ENCODE results near the gene ARHGEF10L.

The ARHGEF10L gene

DNA sequence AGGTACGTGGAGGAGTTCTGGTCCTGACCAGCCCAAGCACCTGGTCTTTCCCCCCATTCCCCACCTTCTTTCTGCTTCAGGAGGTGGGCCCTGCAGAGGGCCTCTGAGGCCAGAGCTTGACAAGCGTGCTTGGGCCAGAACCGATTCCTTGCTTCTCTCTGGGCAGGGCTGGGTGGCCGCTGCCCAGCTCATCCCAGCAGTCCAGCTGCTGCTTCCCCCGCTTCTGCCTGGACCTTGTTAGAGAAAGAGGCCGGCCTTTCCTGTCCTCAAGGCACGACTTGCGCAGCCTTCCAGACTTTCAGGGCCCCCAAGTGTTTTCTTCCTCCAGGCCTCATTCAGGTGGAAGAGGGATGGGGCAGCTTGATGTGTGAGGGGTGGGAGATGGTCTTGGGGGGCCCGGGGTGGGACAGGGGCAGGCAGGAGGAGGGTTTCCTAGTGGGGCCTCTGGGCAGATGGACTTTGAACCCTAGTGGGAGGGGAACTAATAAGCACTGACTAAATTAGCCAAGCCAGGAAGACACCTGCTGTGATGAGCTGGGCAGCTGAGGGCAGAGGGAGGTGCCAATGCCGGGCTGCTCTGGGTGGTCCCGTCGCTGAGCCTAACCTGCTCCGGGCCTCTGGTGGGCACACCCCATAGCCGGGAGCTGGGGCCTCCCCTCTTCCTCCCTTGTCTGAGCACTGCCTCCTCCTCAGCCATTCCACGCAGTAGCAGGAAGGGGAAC is 36.5 kb downstream of the ARHGEF10L start:
- H3K4me3 ChIP-seq, result no peak overlapping the region
- peaks cover 8 to 100% (median 93%) of the 10 kb centered on the region in 4 donors for H3K4me1 ChIP-seq
- H3K9me3 ChIP-seq, result no peaks in the 10 kb centered on the region
- no peaks in the 10 kb centered on the region for H3K27me3 ChIP-seq
- peak overlapping the region; percentile 100 for H3K27ac ChIP-seq
- no peak for DNase-seq
- intact Hi-C loops (cut with DNase I; ENCODE audit: low total_unique reads), result no loop called here
- H3K36me3 ChIP-seq, result no peaks in the 10 kb centered on the region
- no peak for TF ChIP-seq CTCF (IDR thresholded peaks at IDR 0.05)

DNA sequence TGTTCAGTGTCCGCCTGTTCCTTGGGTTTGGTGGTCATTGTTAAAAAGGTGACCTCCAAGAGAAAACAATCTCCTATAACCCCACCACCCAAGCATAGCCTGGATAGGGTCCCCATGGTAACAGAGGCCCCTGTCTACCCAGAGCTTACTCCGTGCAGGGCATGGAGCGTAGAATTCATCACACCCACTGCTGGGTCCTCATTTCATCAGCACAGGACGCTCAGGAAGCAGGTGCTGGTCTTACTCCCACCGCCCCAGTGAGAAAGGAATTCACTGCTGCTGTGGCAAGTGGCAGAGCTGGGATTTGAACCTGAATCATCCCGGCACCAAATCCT is 37.0 kb downstream of the ARHGEF10L start:
- H3K9me3 ChIP-seq, result no peaks in the 10 kb centered on the region
- intact Hi-C loops (cut with DNase I; ENCODE audit: low total_unique reads), result no loop called here
- TF ChIP-seq CTCF (IDR thresholded peaks at IDR 0.05), result no peak
- peak overlapping the region; percentile 100 for H3K27ac ChIP-seq
- H3K4me1 ChIP-seq, result peaks cover 8 to 99% (median 91%) of the 10 kb centered on the region in 4 donors
- no peak for DNase-seq
- H3K27me3 ChIP-seq, result no peaks in the 10 kb centered on the region
- no peak overlapping the region for H3K4me3 ChIP-seq
- no peaks in the 10 kb centered on the region for H3K36me3 ChIP-seq

- intact Hi-C loops (cut with DNase I; ENCODE audit: low total_unique reads), result no loop called here
- Histone ChIP-seq H3K27ac (peak overlapping the region; percentile 100), H3K36me3 (peaks cover 0 to 6% (median 0%) of the 10 kb centered on the region in 3 donors), H3K27me3 (no peaks in the 10 kb centered on the region), H3K9me3 (no peaks in the 10 kb centered on the region), H3K4me1 (peaks cover 8 to 99% (median 90%) of the 10 kb centered on the region in 4 donors), H3K4me3 (no peak overlapping the region)
- no peak for DNase-seq
- no peak for TF ChIP-seq CTCF (IDR thresholded peaks at IDR 0.05)
Observed at GRCh38 chr1:17577907-17578297, 38.4 kb downstream of the ARHGEF10L start.

DNA sequence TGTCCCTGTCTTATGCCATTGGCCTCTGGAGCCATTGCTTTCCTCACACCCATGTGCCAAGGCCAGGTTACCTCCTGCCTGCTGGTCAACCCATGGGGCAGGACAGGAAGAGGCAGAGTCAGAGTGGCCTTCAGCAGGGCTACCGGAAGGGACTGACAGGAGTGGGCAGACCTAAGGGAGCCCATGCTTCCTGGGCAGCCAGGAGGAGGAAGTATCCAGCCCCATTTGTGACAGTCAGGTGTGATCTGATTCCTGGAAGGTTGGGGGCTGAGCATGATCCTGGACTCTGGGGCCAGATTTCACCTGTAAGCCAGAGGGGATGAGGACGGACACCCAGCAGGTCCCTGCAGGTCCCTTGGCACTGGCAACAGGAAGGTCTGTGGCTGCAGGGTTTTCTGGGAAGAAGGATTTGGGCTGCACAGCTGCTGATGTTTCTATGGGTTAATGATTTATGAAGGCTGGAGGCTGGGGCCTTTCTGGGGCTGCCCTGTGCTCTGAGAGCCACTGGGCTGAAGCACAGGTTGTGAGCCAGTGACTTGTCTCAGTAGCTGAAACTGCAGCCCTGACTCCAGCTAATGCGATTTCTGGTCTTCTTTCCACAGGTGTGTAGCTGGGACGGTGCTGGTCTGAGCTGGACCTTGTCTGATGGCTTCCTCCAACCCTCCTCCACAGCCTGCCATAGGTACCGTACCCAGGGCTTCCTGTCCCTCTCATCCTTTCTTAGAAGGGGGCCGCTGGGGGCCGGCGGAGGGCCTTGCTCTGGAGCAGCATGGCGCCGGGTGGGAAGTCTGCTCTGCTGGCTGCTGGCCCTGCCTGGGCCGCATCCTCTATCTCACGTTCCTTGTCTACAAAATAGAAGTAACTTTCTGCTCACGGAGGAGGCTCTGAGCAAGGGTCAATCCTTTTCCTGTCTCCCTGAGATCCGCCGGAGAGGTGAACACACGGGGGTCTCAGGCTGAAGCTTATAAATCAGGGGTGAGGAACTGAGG is 40.7 kb downstream of the ARHGEF10L start:
- peaks cover 4 to 96% (median 75%) of the 10 kb centered on the region in 4 donors for H3K4me1 ChIP-seq
- TF ChIP-seq CTCF (IDR thresholded peaks at IDR 0.05), result no peak
- peak overlapping the region; percentile 100 for H3K27ac ChIP-seq
- DNase-seq, result no peak
- H3K27me3 ChIP-seq, result no peaks in the 10 kb centered on the region
- no peak overlapping the region for H3K4me3 ChIP-seq
- H3K9me3 ChIP-seq, result no peaks in the 10 kb centered on the region
- H3K36me3 ChIP-seq, result peaks cover 0 to 6% (median 4%) of the 10 kb centered on the region in 3 donors
- intact Hi-C loops (cut with DNase I; ENCODE audit: low total_unique reads), result no loop called here

GRCh38 chr1:17581389-17582123 is 42.1 kb downstream of the ARHGEF10L start:
- no peak for DNase-seq
- Histone ChIP-seq H3K9me3 (no peaks in the 10 kb centered on the region), H3K27ac (peak overlapping the region; percentile 100), H3K4me1 (peaks cover 5 to 96% (median 74%) of the 10 kb centered on the region in 4 donors), H3K4me3 (no peak overlapping the region), H3K36me3 (peaks cover 0 to 9% (median 6%) of the 10 kb centered on the region in 3 donors), H3K27me3 (no peaks in the 10 kb centered on the region)
- intact Hi-C loops (cut with DNase I; ENCODE audit: low total_unique reads), result no loop called here
- TF ChIP-seq CTCF (IDR thresholded peaks at IDR 0.05), result no peak
